ENCODE data around the gene BTF3. TPM values are rescaled to one million over a fixed set of nuclear protein-coding genes. Genes with fewer than 3 reads are reported as not detected.
"Not testable (repeated sequence)": the region's sequence is repeated elsewhere in the genome, so short reads cannot be mapped to it uniquely, and the experiment has no call there.

Gene BTF3
- total RNA-seq, 1 donor from 2014 or later = 866 TPM

DNA sequence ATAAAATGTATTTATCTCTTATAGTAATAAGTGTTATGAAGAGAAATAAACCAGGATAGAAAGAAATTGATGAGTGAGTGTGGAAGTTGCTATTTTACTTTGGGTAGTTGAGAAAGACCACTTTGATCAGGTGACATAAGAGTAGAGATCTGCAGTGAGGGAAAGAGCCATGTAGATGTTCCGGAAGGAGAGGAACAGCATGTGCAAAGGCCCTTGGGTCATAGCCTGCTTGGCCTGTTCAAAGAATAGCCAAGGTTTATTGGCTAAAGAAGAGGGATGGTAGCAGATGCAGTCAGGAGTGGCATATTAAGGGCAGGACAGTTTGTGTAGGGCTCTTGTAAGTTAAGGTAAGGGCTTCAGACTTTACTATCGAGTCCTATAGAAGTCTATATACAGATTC is 3.2 kb downstream of the BTF3 start:
- no peaks in the 10 kb centered on the region for H3K9me3 Mint-ChIP-seq (ENCODE audit: unreplicated experiment)
- H3K36me3 Mint-ChIP-seq (ENCODE audit: low read depth, unreplicated experiment) = peaks cover 28% of the 10 kb centered on the region
- TF ChIP-seq, protein P1, sequence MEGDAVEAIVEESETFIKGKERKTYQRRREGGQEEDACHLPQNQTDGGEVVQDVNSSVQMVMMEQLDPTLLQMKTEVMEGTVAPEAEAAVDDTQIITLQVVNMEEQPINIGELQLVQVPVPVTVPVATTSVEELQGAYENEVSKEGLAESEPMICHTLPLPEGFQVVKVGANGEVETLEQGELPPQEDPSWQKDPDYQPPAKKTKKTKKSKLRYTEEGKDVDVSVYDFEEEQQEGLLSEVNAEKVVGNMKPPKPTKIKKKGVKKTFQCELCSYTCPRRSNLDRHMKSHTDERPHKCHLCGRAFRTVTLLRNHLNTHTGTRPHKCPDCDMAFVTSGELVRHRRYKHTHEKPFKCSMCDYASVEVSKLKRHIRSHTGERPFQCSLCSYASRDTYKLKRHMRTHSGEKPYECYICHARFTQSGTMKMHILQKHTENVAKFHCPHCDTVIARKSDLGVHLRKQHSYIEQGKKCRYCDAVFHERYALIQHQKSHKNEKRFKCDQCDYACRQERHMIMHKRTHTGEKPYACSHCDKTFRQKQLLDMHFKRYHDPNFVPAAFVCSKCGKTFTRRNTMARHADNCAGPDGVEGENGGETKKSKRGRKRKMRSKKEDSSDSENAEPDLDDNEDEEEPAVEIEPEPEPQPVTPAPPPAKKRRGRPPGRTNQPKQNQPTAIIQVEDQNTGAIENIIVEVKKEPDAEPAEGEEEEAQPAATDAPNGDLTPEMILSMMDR (IDR thresholded peaks at IDR 0.05; ENCODE audit: unreplicated experiment) = no peak
- H3K27ac Mint-ChIP-seq (ENCODE audit: unreplicated experiment) = peak overlapping the region; percentile 54
- DNase-seq (ENCODE audit: low spot score) = no peak
- peak overlapping the region; percentile 52 for H3K4me3 Mint-ChIP-seq (ENCODE audit: unreplicated experiment)
- H3K4me1 Mint-ChIP-seq (ENCODE audit: unreplicated experiment) = peaks cover 24% of the 10 kb centered on the region
- H3K27me3 Mint-ChIP-seq (ENCODE audit: unreplicated experiment) = peaks cover 6% of the 10 kb centered on the region

DNA sequence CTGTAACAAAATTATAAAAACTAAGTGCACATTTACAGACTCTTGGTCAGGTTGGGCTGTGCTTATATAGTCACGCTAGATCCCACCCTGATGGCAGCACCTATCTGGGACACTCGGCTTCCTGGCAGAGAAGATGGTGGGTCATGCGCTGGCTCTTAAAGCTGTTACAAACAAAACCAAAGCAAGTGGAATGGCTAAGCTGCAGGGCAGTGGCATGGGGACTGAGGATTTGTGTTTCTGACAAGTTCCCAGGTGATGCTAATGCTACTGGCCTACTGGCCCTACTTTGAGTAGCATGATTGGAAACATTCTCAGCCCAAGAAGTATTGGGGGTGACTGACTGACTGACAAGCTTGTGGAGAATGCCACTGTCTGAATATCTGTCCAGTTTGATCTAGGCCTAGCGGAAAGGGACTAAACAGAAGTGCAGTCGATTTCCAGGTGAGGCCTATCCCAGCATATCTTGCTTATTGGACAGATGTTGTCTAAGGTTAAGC is 8.3 kb downstream of the BTF3 start:
- Mint-ChIP-seq H3K4me1 (ENCODE audit: unreplicated experiment) (peaks cover under 1% of the 10 kb centered on the region), H3K9me3 (ENCODE audit: unreplicated experiment) (no peaks in the 10 kb centered on the region), H3K36me3 (ENCODE audit: low read depth, unreplicated experiment) (peaks cover 6% of the 10 kb centered on the region), H3K27ac (ENCODE audit: unreplicated experiment) (no peak overlapping the region), H3K27me3 (ENCODE audit: unreplicated experiment) (no peaks in the 10 kb centered on the region), H3K4me3 (ENCODE audit: unreplicated experiment) (no peak overlapping the region)
- no peak for DNase-seq (ENCODE audit: low spot score)
- TF ChIP-seq, protein P1 (IDR thresholded peaks at IDR 0.05; ENCODE audit: unreplicated experiment) = no peak

DNA sequence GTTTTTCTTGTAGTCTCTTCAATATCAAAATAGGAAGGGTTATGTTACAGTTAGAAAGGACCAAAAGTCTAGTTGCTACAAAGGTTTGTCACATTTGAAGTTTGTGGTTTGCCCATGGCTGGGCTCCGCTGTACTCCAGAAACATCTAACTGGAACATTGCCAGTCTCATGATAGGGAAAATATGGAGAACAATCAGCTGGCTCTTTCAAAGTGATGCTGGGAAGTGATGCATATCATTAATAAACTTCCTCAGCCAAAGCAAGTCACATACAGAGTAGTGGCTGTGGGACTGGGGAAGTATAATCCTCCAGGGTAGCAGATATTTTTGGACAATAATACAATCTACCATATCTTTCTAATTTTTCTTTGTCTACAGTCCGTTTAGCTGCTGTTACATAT is 8.8 kb downstream of the BTF3 start:
- DNase-seq (ENCODE audit: low spot score) = no peak
- H3K27me3 Mint-ChIP-seq (ENCODE audit: unreplicated experiment) = no peaks in the 10 kb centered on the region
- no peak overlapping the region for H3K27ac Mint-ChIP-seq (ENCODE audit: unreplicated experiment)
- H3K9me3 Mint-ChIP-seq (ENCODE audit: unreplicated experiment) = no peaks in the 10 kb centered on the region
- no peak overlapping the region for H3K4me3 Mint-ChIP-seq (ENCODE audit: unreplicated experiment)
- peaks cover 6% of the 10 kb centered on the region for H3K36me3 Mint-ChIP-seq (ENCODE audit: low read depth, unreplicated experiment)
- TF ChIP-seq, protein P1 (IDR thresholded peaks at IDR 0.05; ENCODE audit: unreplicated experiment) = no peak
- no peaks in the 10 kb centered on the region for H3K4me1 Mint-ChIP-seq (ENCODE audit: unreplicated experiment)

DNA sequence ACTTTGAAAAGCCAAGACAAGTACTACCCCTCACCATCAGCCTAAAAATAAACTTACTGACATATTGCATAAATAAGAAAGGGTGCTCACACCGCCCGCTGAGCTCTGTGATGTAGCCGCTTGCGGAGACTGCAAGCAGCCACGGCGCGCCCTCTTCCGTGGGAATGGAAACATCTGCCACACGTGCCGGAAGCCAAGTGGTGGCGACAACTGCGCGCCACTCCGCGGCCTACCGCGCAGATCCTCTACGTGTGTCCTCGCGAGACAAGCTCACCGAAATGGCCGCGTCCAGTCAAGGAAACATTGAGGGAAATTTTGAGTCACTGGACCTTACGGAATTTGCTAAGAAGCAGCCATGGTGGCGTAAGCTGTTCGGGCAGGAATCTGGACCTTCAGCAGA is 10.3 kb downstream of the BTF3 start:
- not testable (repeated sequence) for H3K4me1 Mint-ChIP-seq (ENCODE audit: unreplicated experiment); H3K27me3 Mint-ChIP-seq (ENCODE audit: unreplicated experiment); H3K4me3 Mint-ChIP-seq (ENCODE audit: unreplicated experiment); H3K27ac Mint-ChIP-seq (ENCODE audit: unreplicated experiment); H3K36me3 Mint-ChIP-seq (ENCODE audit: low read depth, unreplicated experiment); DNase-seq (ENCODE audit: low spot score); H3K9me3 Mint-ChIP-seq (ENCODE audit: unreplicated experiment)

DNA sequence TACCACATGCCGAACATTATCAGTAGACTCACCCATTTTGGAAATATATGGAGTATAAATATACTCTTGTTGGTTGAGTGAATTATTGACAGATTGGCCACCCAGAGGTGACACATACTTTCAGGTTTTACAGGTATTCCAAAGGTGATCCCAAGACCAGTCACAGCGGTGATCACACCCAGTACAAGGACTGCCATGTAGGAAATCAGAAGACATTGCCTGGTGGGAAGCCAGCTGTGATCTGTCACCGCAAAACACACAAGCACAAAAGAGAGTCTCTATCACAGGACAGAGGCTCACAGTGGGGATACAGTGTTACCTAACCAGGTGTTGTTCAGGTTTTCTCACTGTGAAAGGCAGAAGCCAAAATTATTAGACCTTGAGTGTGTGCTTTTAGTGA is 15.8 kb downstream of the BTF3 start:
- Mint-ChIP-seq H3K27me3 (ENCODE audit: unreplicated experiment) (no peaks in the 10 kb centered on the region), H3K9me3 (ENCODE audit: unreplicated experiment) (no peaks in the 10 kb centered on the region), H3K27ac (ENCODE audit: unreplicated experiment) (no peak overlapping the region), H3K4me3 (ENCODE audit: unreplicated experiment) (no peak overlapping the region), H3K36me3 (ENCODE audit: low read depth, unreplicated experiment) (no peaks in the 10 kb centered on the region), H3K4me1 (ENCODE audit: unreplicated experiment) (no peaks in the 10 kb centered on the region)
- TF ChIP-seq, protein P1 (IDR thresholded peaks at IDR 0.05; ENCODE audit: unreplicated experiment) = no peak
- DNase-seq (ENCODE audit: low spot score) = no peak

Data from endothelial cell (in vitro differentiated cells).